NK-92 (cell line): ENCODE data around the gene DLST.
A peak's percentile ranks its signal among the peaks of the same experiment; 100 is the strongest.

Source experiments
- DNase-seq: peaks from one replicate; lab custom pipeline; 2025; ENCODE audit not compliant: unreplicated experiment; lab: John Stamatoyannopoulos, UW

DLST gene

DNA sequence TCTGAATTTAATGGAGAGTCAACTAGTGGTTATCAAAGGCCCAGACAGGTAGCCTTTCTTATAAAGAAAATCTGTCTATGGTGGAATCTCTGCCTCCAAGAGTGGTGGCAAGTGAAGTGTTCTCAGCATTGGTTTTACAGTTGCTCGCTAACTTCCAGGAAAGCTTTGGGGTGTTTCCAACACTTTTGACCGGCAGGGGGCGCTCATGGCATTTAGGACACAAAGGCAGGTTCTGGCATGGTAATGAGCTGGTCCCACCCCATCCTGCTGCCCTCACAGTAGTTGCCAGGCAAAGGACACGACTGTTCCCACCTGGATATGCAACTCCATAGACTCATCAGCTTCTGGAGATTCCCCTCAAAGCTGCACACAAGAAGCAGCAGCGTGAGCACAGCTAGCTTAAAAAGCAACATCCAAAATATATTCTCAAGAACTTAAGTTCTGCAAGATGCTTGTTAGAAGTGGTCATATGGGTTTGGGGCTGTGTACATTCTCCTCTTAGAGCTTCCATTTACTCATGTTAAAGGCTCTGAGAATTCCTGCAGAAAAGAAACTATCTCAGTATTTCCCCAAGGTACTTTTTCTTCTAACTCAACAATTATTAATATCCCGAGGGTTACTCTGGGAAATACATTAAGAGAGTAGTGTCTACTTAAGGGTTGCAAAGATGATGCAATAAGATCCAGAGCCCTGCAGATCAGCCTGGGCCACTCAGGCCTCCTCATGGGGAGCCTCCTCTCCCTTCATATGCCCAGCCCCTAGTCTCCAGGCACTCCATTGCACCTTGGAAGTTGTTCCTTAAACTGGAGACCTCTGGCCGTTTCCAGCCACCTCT lies 20.6 kb upstream of the DLST start:
- DNase-seq, result peak; percentile 48

DNA sequence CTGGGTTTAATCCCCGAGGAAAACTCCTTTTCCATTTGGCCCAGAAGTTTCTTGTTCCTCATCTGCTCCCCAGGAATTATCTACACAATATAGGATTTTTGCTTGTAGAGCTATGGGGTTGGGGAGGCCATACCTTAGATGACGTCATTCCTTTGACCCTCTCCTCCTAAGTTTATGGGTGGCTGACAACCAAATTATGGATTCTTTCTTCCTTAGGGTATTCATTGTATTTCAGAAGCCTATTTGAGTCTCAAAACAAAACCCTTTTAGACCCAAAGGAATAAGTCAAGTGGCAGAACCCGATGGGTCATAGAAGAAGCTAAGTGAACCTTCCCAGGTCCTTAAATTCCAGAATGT lies 20.0 kb upstream of the DLST start:
- no peak for DNase-seq

DNA sequence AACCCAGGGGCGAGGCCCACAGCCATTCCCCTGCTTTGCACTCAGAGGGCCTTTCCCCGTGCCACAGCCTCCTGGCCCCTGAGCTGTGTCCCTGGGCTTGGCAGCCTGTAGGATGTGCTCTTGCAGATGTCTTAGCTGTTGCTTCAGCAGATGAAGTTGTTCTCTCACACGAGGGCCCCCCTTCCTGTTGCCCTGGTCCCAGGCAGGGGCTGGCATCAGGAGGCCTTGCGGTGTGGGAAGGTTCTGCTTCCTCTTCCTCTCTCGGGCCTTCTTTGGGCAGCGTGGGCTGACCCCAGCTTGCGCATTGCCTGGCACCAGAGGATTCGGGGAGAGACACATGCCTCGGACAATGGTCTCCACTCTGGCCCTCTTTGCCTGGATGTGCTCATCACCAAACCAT lies 18.4 kb upstream of the DLST start:
- no peak for DNase-seq

DNA sequence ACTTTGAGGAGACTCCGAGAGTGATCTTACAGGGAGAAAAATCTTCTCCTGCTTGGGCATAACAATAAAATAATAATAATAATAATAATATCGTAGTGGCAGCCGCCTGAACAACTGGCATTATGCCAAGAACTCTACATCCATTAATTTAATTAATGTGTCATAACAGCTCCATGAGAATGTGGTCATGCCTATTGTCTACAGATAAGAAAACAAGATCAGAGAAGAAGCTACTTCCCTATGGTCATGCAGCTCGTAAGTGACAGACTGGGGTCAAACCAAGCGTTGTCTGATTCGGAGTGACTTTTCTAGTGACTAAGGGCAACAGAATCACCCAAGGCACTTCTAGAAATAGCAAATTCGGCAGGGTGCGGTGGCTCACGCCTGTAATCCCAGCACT lies 17.5 kb upstream of the DLST start:
- no peak for DNase-seq

DNA sequence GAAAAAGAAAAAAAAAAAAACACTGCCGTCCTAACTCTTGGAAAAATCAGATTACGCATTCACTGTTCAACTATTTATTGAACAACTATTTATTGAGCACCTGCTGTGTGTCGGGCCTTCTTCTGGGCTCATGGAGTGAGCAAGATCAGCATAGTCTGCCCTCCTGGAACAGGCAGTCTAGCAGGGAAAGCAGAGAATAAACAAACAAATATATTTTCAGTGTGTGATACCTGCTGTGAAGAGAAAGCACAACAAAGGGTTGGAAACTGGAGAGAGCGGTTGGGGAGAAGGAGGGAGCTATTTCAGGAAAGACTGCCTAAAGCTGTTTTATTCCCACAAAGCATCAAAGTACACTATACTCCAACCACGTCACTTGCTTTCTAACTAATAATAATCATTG lies 16.6 kb upstream of the DLST start:
- no peak for DNase-seq

DNA sequence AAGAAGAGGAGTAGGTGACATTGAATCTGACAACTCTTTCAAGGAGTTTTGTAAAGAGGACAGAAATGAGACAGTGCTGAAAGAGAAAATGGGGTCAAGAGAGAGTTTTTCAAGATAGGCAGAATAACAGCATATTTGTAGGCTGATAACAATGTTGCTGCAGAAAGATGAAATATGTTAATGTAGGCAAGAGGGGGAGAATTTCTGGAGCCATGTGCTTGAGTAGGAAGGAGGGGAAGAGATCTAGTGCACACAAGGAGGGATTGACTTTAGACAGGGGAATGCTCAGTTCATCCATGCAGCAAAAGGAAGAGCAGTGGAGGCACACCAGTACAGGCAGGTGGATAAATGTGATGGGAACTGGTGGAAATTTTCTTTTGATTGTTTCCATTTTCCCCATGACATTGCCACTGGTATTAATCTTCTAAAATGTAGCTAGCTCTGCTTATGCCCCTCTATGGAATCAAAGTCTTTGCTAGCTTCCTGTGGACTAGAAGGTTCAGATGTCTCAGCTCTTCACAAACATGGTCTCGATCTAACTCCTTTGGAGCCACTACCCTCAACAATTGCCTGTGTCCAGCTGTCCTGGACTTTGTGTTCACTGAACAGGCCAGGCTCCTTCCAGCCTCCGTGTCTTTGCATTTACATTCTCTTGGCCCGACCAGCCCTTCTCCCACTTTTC lies 14.9 kb upstream of the DLST start:
- DNase-seq, result no peak

DNA sequence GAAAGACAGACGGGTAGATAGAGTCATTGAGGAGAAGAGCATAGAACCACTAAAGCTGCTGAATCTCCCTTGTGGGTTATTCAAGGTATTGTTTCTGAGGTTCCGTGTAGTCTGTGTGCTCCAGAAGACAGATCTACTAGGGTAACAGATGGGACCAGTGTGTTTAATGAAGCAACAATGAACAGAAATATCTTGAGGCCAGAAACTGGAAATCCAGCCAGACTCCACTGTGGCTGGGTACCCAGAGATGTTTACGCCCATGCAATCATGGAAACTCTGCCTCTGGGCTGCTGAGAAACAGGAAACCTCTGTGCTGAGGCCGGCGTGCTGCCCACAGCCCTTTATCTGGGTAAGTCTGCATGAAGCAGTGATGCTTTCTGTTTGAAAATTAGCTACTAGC lies 14.0 kb upstream of the DLST start:
- DNase-seq, result no peak

DNA sequence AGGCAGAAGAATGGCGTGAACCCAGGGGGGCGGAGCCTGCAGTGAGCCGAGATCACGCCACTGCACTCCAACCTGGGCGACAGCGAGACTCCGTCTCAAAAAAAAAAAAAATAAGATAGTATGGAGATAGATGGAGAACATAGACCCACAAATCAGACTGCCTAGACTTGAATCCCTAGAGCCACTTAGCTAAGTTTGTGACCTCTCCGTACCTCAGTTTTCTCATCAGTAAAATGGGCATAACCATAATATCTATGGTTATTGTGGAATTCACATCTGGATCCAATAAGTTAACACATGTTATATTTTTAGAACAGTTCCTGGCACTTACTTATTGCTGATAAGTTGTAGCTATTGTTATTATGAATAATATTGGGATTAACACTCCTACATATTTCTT lies 13.0 kb upstream of the DLST start:
- no peak for DNase-seq

DNA sequence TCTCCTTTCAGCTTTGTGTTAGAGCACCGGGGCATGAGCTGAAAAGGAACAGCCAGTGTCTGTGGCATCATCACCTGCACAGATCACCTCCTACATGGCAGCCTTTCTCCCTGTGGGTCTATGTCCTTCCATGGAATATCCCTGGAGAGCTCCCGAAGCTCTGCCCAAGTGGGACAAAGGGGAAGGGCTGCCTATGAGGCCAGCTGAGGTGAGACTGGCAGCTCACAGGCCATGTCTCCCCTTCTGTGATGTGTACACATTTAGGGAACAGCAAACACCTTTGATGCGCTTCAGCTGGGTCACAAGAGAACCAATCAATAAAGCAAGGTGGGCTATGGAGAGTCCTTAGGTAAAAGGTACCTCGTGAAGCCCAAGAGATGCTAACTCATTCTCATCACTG lies 9.9 kb upstream of the DLST start:
- no peak for DNase-seq

DNA sequence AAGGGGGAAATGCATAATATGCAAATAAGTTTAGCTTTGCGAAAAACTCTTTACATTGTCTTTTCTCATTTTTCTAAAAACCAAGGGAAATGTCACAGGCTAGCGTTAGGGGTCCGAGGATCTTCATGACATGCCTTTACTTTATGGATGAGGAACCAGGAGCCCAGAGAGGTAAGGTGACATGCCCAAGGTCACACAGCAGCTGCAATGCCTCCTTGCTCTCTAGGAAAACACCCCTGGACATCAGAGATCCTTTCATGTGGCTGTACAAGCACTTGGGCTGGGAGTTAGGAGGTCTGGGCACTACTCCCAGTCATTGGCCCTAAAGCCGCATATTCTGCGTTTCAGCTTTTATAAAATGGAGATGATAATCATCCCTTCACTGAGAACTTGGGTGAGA lies 6.5 kb upstream of the DLST start:
- DNase-seq, result no peak

DNA sequence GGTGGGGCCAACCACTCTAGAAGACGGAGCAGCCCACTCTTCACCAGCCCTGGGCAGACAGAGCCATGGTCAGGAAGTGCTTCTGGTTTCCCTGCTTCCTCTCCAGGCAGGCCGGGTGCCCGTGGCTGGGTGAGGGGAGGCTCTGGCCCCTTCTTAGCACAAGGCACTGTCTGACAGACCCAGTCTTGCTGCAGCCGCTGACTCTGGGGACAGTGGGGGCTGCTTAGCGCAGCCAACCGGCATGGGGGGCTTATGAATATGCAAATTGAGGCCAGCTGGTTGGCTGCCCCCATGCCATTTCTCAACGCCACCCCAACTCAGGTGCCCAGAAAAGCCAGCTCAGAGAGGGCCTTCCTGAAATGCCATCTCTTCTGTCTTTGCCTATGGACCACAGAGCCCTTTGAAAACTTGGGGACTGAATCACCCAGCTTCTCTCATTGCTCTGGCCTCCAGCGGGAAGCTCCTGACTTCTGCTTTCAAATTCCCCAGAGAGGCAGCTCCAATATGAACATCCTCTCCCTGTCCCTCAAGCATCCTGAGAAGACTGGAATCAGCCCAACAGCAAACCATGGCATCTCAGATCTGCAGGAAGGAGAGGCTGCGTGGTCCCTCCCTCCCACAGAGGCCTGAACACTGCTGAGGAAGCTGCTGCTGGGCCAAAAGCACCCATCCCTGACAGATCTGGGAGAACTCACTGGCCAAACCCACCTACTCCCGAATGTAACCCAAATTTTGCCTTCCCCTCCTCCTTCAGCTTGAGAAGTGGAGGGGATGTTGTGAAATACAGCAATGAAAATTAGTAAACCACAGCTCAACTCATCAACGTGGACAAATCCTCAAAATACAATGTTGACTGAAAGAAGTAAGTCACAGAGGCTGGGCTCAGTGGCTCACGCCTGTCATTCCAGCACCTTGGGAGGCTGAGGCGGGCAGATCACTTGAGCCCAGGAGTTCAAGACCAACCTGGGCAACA lies 5.5 kb upstream of the DLST start, which contains the start of gene PROX2:
Gene PROX2, minus strand, starts transcription at position 205 of the 973 bp plus-strand sequence. CDS start 12,311 bp downstream, outside the sequence.
- DNase-seq, result no peak

DNA sequence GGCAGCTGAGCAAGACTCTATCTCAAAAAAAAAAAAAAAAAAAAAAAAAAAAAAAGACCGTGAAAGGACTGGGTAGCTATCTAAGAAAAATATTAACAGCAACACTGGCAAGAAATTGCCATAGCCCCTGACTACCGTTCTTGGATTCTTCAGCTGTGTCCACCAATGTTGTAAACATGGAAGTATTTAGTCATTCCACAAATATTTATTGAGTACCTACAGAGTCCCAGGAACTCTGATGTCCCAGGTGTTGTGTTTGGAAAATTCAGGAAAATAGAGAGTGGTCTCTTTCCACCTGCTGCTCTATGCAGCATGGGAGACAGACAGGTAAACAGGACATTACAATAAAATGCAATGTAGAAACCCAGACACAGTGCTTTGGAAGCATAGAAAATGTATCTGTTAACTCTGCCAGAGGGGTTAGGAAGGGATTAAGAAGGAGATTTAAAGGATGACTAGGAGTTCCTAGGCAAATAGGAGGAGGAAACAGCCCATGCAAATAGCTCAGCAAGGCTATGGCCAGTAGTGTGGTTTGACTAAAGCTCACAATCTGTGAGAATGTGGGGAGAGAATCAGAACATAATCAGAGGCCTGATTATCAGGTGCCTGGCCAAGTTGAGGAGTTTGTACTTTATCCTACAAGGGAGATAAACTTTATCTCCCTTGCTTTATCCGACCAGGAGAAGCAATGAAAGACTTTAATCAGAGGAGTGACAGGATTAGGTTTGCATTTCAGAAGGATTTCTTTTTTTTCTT lies 2.1 kb upstream of the DLST start:
- DNase-seq, result no peak

DNA sequence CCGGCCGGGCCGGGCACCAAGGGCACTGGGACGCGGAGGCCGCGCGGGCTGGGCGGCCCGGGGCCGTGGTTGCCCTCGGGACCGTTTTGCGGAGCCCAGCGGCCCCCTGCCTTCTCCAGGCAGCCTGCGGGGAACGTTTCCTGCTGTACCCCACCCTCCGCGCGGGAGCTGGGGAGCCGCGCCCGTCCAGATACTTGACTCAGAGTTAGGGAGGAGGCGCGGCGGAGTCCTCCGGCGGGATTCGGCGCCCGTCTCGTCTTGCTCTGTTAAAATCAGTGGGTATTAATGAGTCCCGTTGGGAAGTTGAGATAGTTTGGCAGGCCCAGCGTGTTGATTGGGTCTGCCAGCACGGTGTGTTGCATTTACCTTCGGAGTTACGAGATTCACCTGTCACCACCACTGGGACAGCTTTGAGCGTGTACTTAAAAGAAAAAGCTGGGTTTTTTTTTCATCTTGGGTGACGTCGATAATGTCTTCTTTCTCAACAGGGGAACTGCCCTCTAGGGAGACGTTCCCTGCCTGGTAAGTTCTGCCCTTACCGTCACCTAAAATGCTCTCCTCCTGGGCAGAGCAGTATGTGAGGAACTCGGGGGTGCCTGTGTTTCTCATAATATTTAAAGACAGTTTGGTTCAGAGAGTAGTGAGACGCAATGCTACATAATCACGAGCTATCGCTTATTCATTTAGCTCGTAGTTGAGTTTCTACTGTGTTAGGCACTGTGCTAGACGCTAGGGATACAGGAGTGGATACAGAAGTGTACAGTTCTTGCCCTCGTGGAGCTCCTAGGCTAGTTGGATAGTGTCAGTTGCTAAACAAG lies 596 bp downstream of the DLST start:
- DNase-seq, result no peak

DNA sequence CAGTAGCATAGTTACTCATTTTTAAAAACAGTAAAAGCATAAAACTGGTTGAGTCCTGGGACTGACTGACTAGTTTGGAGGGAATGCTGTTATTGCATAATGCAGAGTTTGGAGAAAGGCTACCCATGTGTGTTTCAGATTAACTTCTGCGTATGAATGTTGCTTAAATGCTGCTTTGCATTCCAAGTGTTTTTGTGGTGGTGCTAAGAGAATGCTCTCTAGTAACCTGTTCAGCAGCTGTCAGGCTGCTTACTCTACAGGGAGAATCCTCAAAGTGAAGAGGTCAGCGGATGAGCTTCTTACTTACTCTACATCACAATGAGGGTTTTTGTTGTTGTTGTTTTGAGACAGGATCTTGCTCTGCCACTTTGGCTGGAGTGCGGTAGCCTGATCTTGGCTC lies 4.3 kb downstream of the DLST start:
- DNase-seq, result no peak

DNA sequence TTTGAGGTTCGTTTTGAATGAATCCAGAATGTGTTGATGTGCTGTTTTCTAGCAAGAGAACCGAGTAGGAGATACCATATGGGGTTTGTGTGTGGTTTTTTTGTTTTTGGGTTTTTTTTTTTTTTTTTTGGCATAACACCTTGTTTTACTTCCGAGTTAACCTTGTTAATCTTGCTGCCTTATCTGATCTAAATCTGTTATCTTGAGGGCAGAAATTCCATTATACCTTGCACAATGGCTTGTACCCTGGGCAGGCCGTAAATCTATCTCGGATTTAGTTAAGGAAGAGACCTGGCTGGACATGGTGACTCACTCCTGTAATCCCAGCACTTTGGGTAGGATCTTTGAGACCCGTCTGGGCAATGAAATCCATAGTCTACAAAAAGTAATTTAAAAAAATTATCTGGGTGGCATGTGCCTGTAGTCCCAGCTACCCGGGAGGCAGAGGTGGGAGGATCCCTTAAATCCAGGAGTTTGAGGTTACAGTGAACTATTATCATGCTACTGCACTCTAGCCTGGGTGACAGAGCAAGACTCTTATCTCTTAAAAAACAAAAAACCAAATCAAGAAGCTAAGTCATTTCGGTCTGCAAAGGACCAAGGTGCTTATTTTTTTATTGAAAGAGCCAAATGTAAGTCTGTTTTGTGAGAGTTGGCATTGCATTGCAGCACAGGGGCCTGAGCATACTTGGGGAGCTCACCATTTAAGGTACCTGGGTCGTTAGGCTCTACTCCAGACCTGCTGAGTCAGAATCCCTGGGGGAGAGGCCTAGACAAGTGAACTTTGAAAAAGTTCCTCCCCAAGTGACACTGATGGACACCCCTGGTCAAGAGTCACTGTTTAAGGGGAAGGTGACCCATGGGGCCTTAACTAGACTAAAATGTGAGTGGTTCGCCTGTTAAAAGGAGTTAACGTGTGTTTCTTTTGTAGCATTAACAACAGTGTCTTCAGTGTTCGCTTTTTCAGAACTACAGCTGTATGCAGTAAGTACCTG lies 6.7 kb downstream of the DLST start:
- no peak for DNase-seq

DNA sequence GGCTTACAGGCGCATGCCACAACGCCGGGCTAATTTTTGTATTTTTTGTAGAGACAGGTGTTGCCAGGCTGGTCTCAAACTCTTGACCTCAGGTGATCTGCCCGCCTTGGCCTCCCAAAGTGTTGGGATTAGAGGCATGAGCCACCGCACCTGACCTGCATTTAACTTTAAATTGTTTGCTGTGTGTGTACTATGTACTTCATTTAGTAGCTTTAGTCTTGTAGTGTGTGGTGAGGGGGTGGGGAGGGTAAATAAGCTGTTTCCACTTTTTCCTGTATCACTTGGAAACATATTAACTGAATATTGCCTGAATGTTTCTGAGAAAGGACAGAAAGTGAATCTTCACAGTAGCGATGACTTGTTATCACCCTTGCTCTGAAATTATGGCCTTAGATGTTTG lies 8.5 kb downstream of the DLST start:
- no peak for DNase-seq

DNA sequence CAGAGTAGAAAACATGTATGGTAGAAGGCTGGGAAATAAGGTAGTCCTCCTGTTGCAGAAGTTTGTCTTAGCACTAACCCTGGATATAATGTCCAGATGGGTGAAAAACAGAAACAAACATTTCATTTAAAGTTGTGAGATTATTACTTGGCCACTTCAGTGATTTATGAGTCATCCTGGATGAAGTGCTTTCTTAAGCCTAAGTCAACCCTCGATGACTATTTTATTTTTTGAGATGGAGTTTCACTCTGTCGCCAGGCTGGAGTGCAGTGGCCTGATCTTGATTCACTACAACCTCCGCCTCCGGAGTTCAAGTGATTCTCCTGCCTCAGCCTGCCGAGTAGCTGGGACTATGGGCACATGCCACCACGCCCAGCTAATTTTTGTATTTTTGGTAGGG lies 10.2 kb downstream of the DLST start:
- DNase-seq, result no peak

DNA sequence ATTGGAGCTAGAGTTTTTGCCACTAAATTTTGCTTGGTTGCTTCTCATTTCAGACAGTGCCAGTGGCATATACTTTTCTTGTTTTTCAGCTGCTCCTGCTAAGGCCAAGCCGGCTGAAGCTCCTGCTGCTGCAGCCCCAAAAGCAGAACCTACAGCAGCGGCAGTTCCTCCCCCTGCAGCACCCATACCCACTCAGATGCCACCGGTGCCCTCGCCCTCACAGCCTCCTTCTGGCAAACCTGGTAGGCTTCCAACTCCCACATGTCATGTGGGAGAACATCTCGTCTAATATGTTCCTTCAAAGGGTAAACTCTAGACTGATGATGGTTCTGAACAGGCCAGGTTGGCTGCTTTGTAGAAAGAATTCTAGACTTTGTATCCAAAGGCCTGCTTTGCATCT lies 11.0 kb downstream of the DLST start:
- no peak for DNase-seq

DNA sequence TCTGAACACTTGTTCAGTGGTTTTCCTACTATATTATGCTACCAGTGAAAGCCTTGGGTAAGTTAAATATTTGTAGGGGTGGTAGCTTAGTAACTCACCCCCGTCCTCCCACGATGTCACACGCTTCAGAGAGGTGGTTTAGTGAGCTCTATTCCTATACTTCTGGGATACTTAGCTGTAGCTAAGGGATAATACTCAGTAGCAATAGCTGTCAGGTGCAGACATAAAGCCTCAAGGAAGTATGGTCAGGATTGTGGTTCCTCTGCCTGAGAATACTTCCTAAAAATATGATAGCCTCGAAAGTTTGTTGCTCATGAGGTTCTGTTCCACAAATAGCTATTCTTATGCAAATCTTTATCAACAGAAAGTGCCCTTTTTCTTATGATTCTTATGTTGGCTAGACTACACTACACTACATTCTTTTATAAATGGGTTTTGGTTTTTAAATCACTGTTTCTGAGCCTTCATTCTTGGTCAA lies 11.9 kb downstream of the DLST start:
- no peak for DNase-seq
